ENCODE results near the gene CENPN.
A peak's percentile ranks its signal among the peaks of the same experiment; 100 is the strongest.

CENPN gene

GRCh38 chr16:81006813-81007695, at the start of gene CENPN, which contains the start of gene CMC2:
TSS of gene CENPN (plus strand) at chr16:81007214. CDS start at chr16:81011940, 4,726 bp downstream.
TSS of gene CMC2 (minus strand) at chr16:81006885. CDS start at chr16:80997394, 9,491 bp downstream.
- peak; percentile 91 for DNase-seq (ENCODE audit: low spot score)
- TF ChIP-seq CTCF (IDR thresholded peaks at IDR 0.05; ENCODE audit: extremely low read depth, missing control alignments), result no peak

- no peak for DNase-seq (ENCODE audit: low spot score)
- TF ChIP-seq CTCF (IDR thresholded peaks at IDR 0.05; ENCODE audit: extremely low read depth, missing control alignments), result no peak
Measured at GRCh38 chr16:80958284-80958683, 48.7 kb upstream of the CENPN start.

DNA sequence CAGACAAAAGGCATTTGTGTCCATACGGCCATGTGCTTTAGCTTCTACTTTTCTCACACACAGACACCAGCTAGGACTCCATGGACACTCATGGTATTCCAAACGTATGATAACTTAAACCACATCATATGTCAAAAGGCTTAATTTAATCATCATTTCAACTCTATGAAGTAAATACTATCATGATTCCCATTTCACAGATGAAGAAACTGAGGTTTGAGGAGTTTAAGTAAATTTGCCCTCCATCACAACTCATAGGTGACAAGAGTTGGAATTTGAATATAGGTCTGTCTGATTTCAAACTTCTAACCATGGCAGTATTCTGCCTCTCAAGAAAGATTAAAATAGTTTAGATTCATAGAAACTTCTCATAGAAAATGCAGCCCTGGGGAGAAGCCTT, 44.1 kb upstream of the CENPN start:
- TF ChIP-seq CTCF (IDR thresholded peaks at IDR 0.05; ENCODE audit: extremely low read depth, missing control alignments), result no peak
- DNase-seq (ENCODE audit: low spot score), result no peak

DNA sequence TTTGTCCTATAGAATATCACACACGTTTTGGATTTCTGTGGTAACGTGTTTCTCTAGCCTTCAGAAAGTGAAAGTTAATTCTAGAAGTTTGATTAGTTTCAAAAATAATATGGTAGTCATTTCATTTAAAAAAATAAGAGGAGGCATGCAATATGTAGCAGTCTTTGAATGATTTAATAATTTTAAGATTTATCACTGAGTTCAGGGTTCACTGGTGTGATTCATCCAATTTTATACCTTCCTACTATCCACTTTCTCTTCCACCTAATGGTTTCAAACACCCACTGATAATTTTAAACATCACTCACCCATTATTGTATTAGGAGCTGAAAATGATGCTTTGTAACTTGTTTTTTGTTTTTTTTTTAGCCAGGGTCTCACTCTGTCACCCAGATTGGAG, 42.7 kb upstream of the CENPN start:
- DNase-seq (ENCODE audit: low spot score), result no peak
- no peak for TF ChIP-seq CTCF (IDR thresholded peaks at IDR 0.05; ENCODE audit: extremely low read depth, missing control alignments)

GRCh38 chr16:80966617-80967016, 40.4 kb upstream of the CENPN start:
- no peak for DNase-seq (ENCODE audit: low spot score)
- TF ChIP-seq CTCF (IDR thresholded peaks at IDR 0.05; ENCODE audit: extremely low read depth, missing control alignments), result no peak

DNA sequence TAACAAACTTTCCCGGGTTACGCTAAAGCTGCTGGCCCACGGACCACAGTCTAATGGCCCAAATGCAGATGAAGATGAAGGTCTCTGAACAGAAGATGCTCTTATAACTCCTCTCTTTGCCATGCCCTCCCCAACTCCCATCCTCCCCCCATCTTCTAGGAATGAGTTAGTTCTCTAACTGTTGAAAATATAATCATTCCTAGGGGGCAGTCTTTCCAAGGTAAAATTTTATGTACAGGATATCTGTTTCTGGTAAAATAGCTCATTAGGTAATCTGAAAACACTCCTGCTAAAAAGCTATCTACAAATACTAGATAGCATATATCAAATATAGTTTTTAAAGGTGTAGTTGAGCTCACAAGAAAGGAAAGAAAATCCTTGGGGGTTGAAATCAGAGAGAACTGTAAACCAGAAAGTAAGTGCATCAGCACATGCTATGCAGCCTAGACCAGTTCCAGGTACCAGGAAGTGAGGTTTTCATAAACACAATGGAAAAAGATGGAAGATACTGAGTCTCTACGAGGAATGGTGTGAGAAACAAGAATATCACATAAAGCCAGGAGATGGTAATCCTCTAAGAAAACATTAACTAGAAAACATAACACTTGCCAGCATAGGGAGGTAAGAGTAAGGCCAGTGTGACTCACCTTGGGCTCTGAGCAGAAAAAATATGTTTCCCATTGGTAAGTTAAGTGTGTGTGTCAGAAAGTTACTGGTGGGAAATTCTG, 38.5 kb upstream of the CENPN start:
- TF ChIP-seq CTCF (IDR thresholded peaks at IDR 0.05; ENCODE audit: extremely low read depth, missing control alignments), result no peak

GRCh38 chr16:80969114-80969484, 37.9 kb upstream of the CENPN start:
- TF ChIP-seq CTCF (IDR thresholded peaks at IDR 0.05; ENCODE audit: extremely low read depth, missing control alignments), result no peak
- DNase-seq (ENCODE audit: low spot score), result no peak

More for the DNA sequence above, 38.5 kb upstream of the CENPN start:
- DNase-seq (ENCODE audit: low spot score), result no peak

Measured in GM20000 (cell line).